ENCODE data around the gene DZIP1. TPM values are rescaled to one million over a fixed set of nuclear protein-coding genes. Genes with fewer than 3 reads are reported as not detected.

DZIP1 gene
- total RNA-seq, 1 experiment from 2014 or later: 33.6 TPM

DNA sequence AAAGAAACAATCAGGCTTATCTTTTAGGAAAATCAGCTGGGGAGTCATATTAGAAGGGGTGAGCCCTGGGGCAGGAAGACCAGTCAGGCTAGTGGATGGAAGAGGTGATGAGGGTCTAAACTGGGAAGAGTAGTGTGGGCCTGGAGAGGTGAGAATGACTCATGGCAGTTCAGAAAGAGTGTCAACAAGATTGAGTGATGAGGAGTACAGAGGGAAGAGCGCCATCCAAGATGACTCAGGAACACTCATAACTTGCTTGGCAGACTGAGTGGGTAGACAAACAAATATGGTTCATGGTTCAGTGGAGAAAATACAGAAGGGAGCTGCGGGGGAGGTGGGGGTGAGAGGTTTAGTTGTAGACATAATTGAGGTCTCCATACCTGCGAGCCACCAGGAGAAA is 109.3 kb downstream of the DZIP1 start:
- Histone ChIP-seq H3K9ac (ENCODE audit: extremely low read depth, insufficient read length, low read length) (no peak overlapping the region), H2BK20ac (ENCODE audit: low read depth, low read length, poor library complexity, severe bottlenecking) (no peak overlapping the region), H3K4me1 (ENCODE audit: insufficient read depth, low read length) (no peaks in the 10 kb centered on the region), H3K23me2 (ENCODE audit: insufficient read length, low read depth, low read length, poor library complexity, severe bottlenecking) (no peaks in the 10 kb centered on the region), H2AK5ac (ENCODE audit: insufficient read length, low read length) (no peak overlapping the region), H4K20me1 (ENCODE audit: control insufficient read depth, insufficient read depth, insufficient read length) (no peaks in the 10 kb centered on the region), H3K4me2 (ENCODE audit: insufficient read depth, insufficient read length, low read length) (no peak overlapping the region), H4K8ac (replicated peaks; ENCODE audit: insufficient read length, low read depth, low read length) (no peak overlapping the region), H2AFZ (ENCODE audit: low read length) (no peak overlapping the region), H3K56ac (ENCODE audit: insufficient read length, low read depth, low read length) (no peak overlapping the region), H4K91ac (ENCODE audit: insufficient read length, low read depth, low read length) (no peak overlapping the region), H3K79me2 (ENCODE audit: insufficient read depth, low read length) (no peaks in the 10 kb centered on the region), H2BK12ac (ENCODE audit: insufficient read length, low read depth, low read length) (no peak overlapping the region), H4K5ac (ENCODE audit: insufficient read length, low read depth, low read length) (no peak overlapping the region), H3K18ac (ENCODE audit: insufficient read length, low read depth, low read length) (no peak overlapping the region), H3T11ph (ENCODE audit: low read length) (no peak overlapping the region), H3K4ac (ENCODE audit: low read depth, low read length) (no peak overlapping the region), H2BK15ac (ENCODE audit: low read depth, low read length) (no peak overlapping the region), H3K14ac (ENCODE audit: insufficient read depth, low read length) (no peak overlapping the region), H2BK5ac (ENCODE audit: insufficient read length, low read length) (no peak overlapping the region), H3K27me3 (ENCODE audit: insufficient read depth, low read length) (no peaks in the 10 kb centered on the region), H3K9me3 (ENCODE audit: control insufficient read depth, low read depth, low read length) (no peaks in the 10 kb centered on the region), H3K79me1 (ENCODE audit: insufficient read depth, low read depth, low read length, poor library complexity, severe bottlenecking) (no peaks in the 10 kb centered on the region), H3K27ac (ENCODE audit: insufficient read length, low read depth, low read length) (no peak overlapping the region), H2BK120ac (ENCODE audit: low read depth, low read length, poor library complexity, severe bottlenecking) (no peak overlapping the region), H3K23ac (ENCODE audit: insufficient read length, low read depth, low read length) (no peak overlapping the region)
- TF ChIP-seq, protein P1, sequence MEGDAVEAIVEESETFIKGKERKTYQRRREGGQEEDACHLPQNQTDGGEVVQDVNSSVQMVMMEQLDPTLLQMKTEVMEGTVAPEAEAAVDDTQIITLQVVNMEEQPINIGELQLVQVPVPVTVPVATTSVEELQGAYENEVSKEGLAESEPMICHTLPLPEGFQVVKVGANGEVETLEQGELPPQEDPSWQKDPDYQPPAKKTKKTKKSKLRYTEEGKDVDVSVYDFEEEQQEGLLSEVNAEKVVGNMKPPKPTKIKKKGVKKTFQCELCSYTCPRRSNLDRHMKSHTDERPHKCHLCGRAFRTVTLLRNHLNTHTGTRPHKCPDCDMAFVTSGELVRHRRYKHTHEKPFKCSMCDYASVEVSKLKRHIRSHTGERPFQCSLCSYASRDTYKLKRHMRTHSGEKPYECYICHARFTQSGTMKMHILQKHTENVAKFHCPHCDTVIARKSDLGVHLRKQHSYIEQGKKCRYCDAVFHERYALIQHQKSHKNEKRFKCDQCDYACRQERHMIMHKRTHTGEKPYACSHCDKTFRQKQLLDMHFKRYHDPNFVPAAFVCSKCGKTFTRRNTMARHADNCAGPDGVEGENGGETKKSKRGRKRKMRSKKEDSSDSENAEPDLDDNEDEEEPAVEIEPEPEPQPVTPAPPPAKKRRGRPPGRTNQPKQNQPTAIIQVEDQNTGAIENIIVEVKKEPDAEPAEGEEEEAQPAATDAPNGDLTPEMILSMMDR (conservative IDR thresholded peaks at IDR 0.05): no peak
- no peaks in the 10 kb centered on the region for H3K9me3 Mint-ChIP-seq
- no peak overlapping the region for H3K27ac Mint-ChIP-seq
- H3K27me3 Mint-ChIP-seq (ENCODE audit: low read depth): no peaks in the 10 kb centered on the region
- DNase-seq: no peak
- no CpG with 5 or more reads among the region's 3 CpGs for WGBS (ENCODE audit: extremely low coverage, insufficient read length, low lambda C conversion rate)
- H3K36me3 Mint-ChIP-seq (ENCODE audit: insufficient read depth in 1 of 3, low read depth in 3 of 3): no peaks in the 10 kb centered on the region
- no peak overlapping the region for H3K4me3 Mint-ChIP-seq
- H3K4me1 Mint-ChIP-seq: peaks cover 23 to 24% of the 10 kb centered on the region in 2 experiments
